Femur (tissue), 1 donor: ENCODE results near the gene CPA3.

Source experiments
- DNase-seq: peaks from one replicate; pipeline ENCODE4 v3.0.0-alpha.2; 2017

Gene CPA3

GRCh38 chr3:148865049-148865448 is at the start of gene CPA3:
Gene CPA3 (plus strand): TSS chr3:148865296. CDS start chr3:148865308, 12 bp downstream.
- DNase-seq, result no peak

DNA sequence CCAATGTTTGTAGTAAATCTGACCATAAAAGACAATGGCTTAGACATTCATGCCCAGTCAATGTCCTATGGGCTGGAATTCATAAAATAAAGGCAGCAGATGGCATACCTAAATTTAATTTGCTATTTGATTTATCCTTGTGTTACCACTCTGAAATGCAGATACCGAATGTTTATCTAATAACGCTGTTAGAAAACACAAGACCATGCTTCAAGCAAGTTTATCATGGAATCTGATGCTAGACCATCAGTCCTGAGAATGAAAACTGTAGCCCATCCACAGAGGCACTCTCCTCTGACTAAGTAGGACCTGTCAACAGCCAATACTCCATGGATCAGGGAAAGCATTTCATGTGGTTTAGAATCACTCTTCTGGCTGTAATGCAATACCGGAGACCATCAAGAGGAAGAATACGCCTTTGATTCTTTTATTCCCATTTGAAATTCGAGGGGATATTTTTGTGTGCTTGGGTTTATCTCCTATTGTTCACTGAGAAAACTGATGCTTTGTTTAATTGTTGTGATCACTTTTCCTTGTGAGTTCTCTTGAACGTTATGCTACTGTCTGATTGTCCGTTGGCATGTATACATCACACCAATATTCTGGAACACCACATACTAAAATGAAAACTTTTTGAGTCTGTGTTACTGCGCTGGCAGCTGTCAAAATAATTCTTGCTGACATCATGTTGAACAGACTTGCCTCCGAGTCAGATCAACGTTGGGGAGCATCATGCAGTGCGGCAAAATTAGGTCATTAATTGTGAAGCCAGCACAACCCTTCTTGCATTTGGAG is 49.6 kb upstream of the CPA3 start:
- DNase-seq, result no peak

DNA sequence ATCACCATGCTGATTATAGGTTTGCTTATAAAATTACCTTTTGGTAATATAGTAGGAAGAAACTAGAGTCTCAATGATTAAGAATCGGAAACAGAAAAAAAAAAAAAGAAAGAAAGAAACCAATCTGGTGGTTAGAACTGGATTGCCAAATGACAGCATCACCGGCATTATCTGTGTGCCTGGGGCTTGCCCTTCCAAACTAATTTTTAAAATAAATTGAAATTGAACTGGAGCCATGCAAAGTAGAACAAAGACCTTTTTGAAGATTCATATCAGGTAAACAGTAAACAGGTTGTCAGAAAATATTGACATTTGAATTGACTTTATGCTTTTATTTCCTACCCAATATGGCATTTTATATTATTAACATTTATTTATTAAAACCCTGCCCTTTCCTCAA is 48.7 kb upstream of the CPA3 start:
- no peak for DNase-seq

- DNase-seq, result no peak
Observed at GRCh38 chr3:148816981-148817525, 48.0 kb upstream of the CPA3 start.

DNA sequence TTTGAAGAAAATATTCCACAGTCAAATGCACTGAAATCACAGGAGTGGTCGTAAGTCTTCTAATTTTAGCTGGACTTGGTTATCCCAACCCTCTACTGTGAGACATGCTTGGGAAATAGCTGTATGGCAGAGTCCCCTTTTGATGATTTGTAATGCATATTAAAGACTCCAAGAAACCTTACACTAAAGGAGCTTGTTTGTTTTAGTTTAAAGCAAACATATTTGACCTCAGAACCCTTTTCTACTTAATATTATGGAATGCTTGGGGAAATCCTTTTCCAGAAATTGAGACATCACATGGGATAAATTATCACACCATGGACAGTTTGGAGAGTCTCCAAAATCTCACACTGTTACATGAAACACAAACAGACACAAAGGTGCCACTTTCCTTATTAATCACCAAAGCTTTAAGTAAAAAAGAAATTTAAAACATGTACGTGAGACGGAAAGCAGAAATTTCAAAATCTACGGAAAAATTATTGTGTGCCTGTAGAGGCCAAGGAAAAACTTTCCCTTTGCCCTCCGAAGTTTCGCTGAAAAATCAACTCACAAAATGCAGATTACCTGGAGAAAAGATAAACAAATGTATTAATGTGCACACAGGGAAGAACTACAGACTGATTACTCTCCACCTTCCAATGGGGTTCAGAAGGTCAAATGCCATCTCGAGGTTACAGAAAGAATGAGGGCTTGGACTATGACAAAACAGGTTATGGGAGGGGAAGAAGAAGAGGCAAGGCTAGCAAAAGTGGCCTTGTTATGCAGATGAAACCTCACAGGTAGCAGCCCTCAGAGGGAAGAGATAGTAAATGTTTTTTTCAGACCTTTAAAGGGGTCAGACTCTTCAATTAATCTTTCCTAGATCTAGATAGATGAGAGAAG is 44.5 kb upstream of the CPA3 start:
- DNase-seq, result no peak

GRCh38 chr3:148823026-148823425 is 42.1 kb upstream of the CPA3 start:
- DNase-seq, result no peak

DNA sequence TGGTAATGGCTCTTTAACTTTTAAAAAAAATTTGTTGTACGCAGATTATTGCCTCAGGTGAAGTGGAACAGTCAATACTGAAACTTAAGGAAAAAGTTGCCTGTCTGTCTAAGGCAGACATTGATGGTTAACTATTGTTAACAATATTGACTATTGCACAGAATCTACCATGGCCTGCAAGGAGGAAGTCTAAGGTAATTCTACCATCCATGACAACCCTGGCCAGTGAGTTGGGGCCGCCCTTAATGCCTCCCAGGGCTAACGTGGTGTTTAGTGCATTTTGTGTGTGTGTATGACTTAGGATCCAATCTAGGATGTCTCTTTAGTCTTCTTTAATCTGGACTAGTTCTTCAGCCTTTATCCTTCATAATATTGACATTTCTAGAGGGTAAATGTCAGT is 39.6 kb upstream of the CPA3 start:
- DNase-seq, result no peak

DNA sequence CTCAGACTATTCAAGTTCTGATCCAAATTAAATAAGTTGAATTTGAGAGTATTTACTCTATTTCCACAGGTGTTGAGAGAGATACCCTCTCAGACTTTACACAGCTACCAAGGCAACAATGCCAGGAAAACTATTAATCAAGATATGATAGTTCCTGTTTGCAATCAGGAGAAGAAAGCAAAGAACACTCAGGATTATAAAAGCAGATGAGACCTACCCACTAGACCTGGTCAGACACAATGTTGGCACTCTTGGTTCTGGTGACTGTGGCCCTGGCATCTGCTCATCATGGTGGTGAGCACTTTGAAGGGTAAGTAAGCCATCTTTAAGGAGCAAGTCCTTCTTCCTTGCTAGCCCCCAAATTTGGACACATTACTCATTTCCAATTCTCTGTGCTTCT is 37.5 kb upstream of the CPA3 start, which contains the start of gene CPB1:
Gene CPB1, plus strand, starts transcription at position 227 of the 400 bp plus-strand sequence. Its CDS starts 13 bp downstream, at position 240.
- DNase-seq, result no peak

- no peak for DNase-seq
Observed at GRCh38 chr3:148828136-148828690, 36.9 kb upstream of the CPA3 start.

GRCh38 chr3:148829926-148830325 is 35.2 kb upstream of the CPA3 start:
- DNase-seq, result no peak

DNA sequence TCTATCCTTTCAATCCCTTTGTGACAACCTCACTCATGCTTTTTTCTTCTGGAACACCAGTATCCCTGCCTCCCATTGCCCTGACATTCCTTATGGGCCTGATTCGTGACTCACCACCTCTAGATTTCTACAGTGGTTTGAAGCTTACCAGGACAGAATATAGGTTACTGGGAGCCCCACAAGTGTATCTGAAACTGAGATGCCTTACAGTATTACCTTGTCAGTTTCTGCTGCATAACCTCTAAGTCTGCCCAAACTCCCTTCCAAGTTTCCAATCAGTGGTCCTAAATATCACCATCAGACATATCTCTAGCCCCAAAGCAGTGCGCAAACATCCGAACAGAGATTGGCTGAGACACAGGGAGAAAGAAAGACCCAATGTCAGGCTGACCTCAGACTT is 31.9 kb upstream of the CPA3 start:
- no peak for DNase-seq

- no peak for DNase-seq
Observed at GRCh38 chr3:148839805-148840204, 25.3 kb upstream of the CPA3 start.

GRCh38 chr3:148840451-148840850 is 24.6 kb upstream of the CPA3 start:
- no peak for DNase-seq

GRCh38 chr3:148845756-148846395 is 19.2 kb upstream of the CPA3 start:
- no peak for DNase-seq

DNA sequence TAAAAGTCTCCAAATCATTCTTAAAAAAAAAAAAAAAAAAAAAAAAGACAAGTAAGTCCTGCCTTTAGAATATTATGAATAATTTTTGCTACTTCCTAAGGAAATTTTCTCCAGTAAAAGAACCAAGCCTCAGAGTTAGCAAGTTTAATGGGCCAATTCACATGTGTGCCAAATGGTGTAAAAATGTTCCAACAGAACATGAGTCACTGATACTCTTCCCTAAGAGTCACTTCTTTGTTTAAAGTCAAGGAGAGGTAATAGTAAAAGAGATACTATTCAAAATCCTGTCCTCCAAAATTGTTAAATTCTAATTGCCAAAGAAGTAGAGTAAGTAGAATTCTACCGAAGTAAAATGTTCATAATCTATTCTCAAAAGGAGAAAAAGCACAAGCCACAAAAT is 17.7 kb upstream of the CPA3 start:
- no peak for DNase-seq

DNA sequence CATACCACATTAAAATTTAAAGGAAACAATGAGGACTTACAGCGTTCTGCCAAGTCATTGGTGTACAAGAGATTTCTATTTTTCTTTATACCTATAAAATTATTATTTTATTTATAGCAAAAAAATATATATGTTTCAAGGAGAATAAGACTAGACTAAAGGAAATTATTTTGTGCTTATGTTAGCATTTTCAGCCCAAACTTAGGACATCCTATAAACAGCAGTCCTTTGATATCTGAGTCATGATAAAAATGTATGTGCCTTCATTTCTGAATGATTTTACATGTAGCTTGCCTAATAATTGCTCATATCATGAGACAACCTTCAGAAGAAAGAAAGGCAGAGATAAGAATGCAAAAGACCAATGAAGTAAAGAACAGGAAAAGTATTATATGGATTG is 16.7 kb upstream of the CPA3 start:
- no peak for DNase-seq

- DNase-seq, result no peak
Observed at GRCh38 chr3:148852271-148852992, 12.7 kb upstream of the CPA3 start.

GRCh38 chr3:148853076-148853475 is 12.0 kb upstream of the CPA3 start:
- no peak for DNase-seq

DNA sequence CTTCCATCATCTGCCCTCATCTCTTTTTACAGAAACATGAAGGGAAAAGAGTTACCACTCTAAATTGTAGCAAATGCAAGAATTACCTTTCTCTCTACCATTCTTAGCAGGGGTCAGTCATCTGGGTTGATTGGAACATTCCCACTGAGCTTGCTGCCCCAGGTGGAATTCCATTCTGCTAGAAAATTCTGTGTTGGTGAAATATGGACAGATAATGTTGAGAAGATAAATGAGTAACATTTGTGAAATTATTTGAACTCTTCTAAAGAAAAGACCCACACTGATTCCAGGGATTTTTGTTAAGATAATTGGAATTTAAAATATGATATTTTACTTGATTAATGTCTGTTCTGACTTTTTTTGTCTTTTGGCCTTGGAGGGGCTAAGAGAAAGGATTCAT is 11.0 kb upstream of the CPA3 start:
- DNase-seq, result no peak

- no peak for DNase-seq
Observed at GRCh38 chr3:148856384-148856783, 8.7 kb upstream of the CPA3 start.

DNA sequence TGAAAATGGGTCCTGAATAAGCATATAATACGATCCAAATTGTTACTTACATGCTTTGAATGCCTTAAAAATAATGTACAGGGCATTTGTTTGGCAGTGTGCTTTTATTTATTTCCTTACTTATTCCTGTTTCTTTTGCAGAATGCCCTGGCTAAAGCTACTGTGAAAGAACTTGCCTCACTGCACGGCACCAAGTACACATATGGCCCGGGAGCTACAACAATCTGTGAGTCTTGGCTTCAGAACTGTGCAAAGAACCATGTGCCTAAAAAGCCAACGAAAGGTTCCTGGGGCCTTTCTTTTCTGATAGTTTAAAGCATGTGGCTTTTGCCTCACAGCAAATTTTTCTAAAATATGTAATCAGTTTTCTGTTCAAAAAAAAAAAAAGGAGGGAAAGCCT is 7.8 kb upstream of the CPA3 start:
- DNase-seq, result no peak

- no peak for DNase-seq
Observed at GRCh38 chr3:148861277-148861869, 3.7 kb upstream of the CPA3 start.
